Endothelial cell of umbilical vein (primary cell): ENCODE results near the gene CNIH4. TPM values are rescaled to one million over a fixed set of nuclear protein-coding genes. Genes with fewer than 3 reads are reported as not detected.

Source experiments
- BruUV-seq: library from RNA; stranded (reverse); fragments of 400-500 nt; replicated peaks from 2 replicates; lab custom pipeline; 2021; lab: Mats Ljungman, UMichigan
- CTCF ChIA-PET: fragments of 300-600, 350-600 bp; sonication (Branson Sonifier 250); formaldehyde crosslinking; loops from one replicate; lab custom pipeline; 2021; ENCODE audit warnings: antibody characterized with exemption, inconsistent platforms; lab: Charles Lee
- POLR2A ChIA-PET: fragments of 300-600, 350-600 bp; sonication (Branson Sonifier 250); formaldehyde crosslinking; loops from one replicate; lab custom pipeline; 2021; ENCODE audit warnings: antibody characterized with exemption, inconsistent platforms; lab: Charles Lee
- DNase-seq: peaks from one replicate; pipeline ENCODE4 v3.0.0-alpha.2; 2011; ENCODE audit warnings: low read depth, low spot score
- FAIRE-seq: peaks from 2 replicates; lab custom pipeline; 2011; peaks lifted over from hg19 to GRCh38; lab: Jason Lieb, UNC
- H2AFZ ChIP-seq: 2 replicates; pipeline ENCODE4 v1.6.0; 2012; ENCODE audit warnings: low read depth, low read length, control low read depth, inconsistent platforms
- H3K27ac ChIP-seq: 2 replicates; pipeline ENCODE4 v1.5.1; 2011; ENCODE audit warnings: low read depth, mild to moderate bottlenecking, control low read depth, low read length, moderate library complexity; ENCODE audit not compliant: insufficient read depth
- H3K27me3 ChIP-seq, 2 experiments: 2 replicates each; pipeline versions ENCODE4 v1.6.0 to v1.6.1; 2011; ENCODE audit warnings: low read length in 2 of 2, mixed read lengths in 1 of 2; ENCODE audit not compliant: control insufficient read depth in 2 of 2, insufficient read depth in 2 of 2
- H3K36me3 ChIP-seq, 2 experiments: 2 replicates in 1 of 2; 3 replicates in 1 of 2; pipeline ENCODE4 v1.5.1; 2011; ENCODE audit warnings: low read length in 2 of 2, mild to moderate bottlenecking in 1 of 2, moderate library complexity in 1 of 2; ENCODE audit not compliant: control insufficient read depth in 2 of 2, insufficient read depth in 2 of 2; ENCODE audit errors: extremely low read depth in 1 of 2
- H3K4me1 ChIP-seq: 3 replicates; pipeline ENCODE4 v1.5.1; 2011; ENCODE audit warnings: mild to moderate bottlenecking, low read length; ENCODE audit not compliant: control insufficient read depth, insufficient read depth; ENCODE audit errors: extremely low read depth
- H3K4me2 ChIP-seq: 2 replicates; pipeline ENCODE4 v1.6.1; 2011; ENCODE audit warnings: low read length, control low read depth, mixed read lengths; ENCODE audit not compliant: insufficient read depth
- H3K4me3 ChIP-seq, 3 experiments: fragments of 200-600 bp in 1 of 3; sonication (generic), shearing (Covaris generic) in 1 of 3; replicated peaks in 1 of 3; 2 replicates each; pipeline ENCODE4 v1.5.1; 2011 to 2016; ENCODE audit warnings: control low read depth in 3 of 3, low read length in 3 of 3, mild to moderate bottlenecking in 2 of 3, inconsistent platforms in 1 of 3, low read depth in 1 of 3, moderate library complexity in 1 of 3; ENCODE audit not compliant: insufficient read depth in 1 of 3
- H3K79me2 ChIP-seq: 2 replicates; pipeline ENCODE4 v1.6.0; 2012; ENCODE audit warnings: low read length, inconsistent platforms; ENCODE audit not compliant: control insufficient read depth, insufficient read depth
- H3K9ac ChIP-seq: replicated peaks from 2 replicates; pipeline ENCODE3; 2011; ENCODE audit warnings: low read length, control low read depth; ENCODE audit not compliant: insufficient read depth; ENCODE audit errors: extremely low read depth
- H3K9me1 ChIP-seq: replicated peaks from 3 replicates; pipeline ENCODE4 v1.6.0; 2011; ENCODE audit warnings: mild to moderate bottlenecking, low read length; ENCODE audit not compliant: control insufficient read depth, insufficient read depth; ENCODE audit errors: extremely low read depth
- H3K9me3 ChIP-seq: replicated peaks from 2 replicates; pipeline ENCODE4 v1.5.1; 2012; ENCODE audit warnings: low read length, inconsistent platforms; ENCODE audit not compliant: control insufficient read depth, insufficient read depth
- H4K20me1 ChIP-seq: replicated peaks from 2 replicates; pipeline ENCODE3; 2011; ENCODE audit warnings: mild to moderate bottlenecking, low read length; ENCODE audit not compliant: control insufficient read depth, insufficient read depth; ENCODE audit errors: extremely low read depth
- CTCF ChIP-seq, 2 donors: IDR thresholded peaks; 1 replicate in 1 of 2; 2 replicates in 1 of 2; pipeline ENCODE4 v1.5.1; 2011; ENCODE audit warnings: low read length in 2 of 2, mild to moderate bottlenecking in 2 of 2, moderate library complexity in 2 of 2, control low read depth in 1 of 2, inconsistent platforms in 1 of 2, low read depth in 1 of 2; ENCODE audit not compliant: insufficient read depth in 1 of 2; ENCODE audit errors: extremely low read depth in 1 of 2
- EZH2 ChIP-seq: IDR thresholded peaks from 2 replicates; pipeline ENCODE4 v1.6.1; 2012; ENCODE audit warnings: borderline replicate concordance, low read depth, mild to moderate bottlenecking, moderate library complexity, low read length, inconsistent platforms; ENCODE audit not compliant: severe bottlenecking
- FOS ChIP-seq: IDR thresholded peaks from 2 replicates; pipeline ENCODE4 v1.6.1; 2011; ENCODE audit warnings: mild to moderate bottlenecking, low read length, moderate library complexity, borderline replicate concordance; ENCODE audit not compliant: insufficient read depth
- GATA2 ChIP-seq: IDR thresholded peaks from 2 replicates; pipeline ENCODE4 v1.7.0; 2011; ENCODE audit warnings: low read depth, mild to moderate bottlenecking, moderate library complexity, mixed read lengths, low read length; ENCODE audit not compliant: insufficient read length, insufficient read depth
- JUN ChIP-seq: IDR thresholded peaks from 2 replicates; pipeline ENCODE4 v1.6.1; 2011; ENCODE audit warnings: borderline replicate concordance, low read depth; ENCODE audit not compliant: insufficient read length, insufficient read depth
- MAX ChIP-seq: IDR thresholded peaks from 2 replicates; pipeline ENCODE4 v1.6.1; 2011; ENCODE audit not compliant: insufficient read depth, insufficient read length
- MYC ChIP-seq: IDR thresholded peaks from one replicate; pipeline ENCODE4 v1.6.1; 2011; ENCODE audit warnings: mild to moderate bottlenecking, low read depth, low read length
- POLR2A ChIP-seq: IDR thresholded peaks from 2 replicates; pipeline ENCODE4 v1.6.1; 2012; ENCODE audit warnings: low read depth, mild to moderate bottlenecking, control low read depth, low read length
- POLR2AphosphoS5 ChIP-seq: IDR thresholded peaks from 2 replicates; pipeline ENCODE4 v1.6.1; 2012; ENCODE audit warnings: low read depth, mild to moderate bottlenecking, control low read depth, low read length, moderate library complexity; ENCODE audit not compliant: insufficient read depth
- dilution Hi-C: fragments of 300-500 bp; cut with MboI; formaldehyde crosslinking; loops from one replicate; pipeline ENCODE4 v1.15.0; 2019; ENCODE audit warnings: low sequenced_read_pairs; ENCODE audit not compliant: extremely low pct_ligation_motif_present
- intact Hi-C: fragments of 100-400 bp; cut with micrococcal nuclease; formaldehyde crosslinking; loops from one replicate; pipeline ENCODE4 v1.10.0; 2022
- polyA plus RNA-seq, 4 experiments: library from polyadenylated mRNA; depleted of rRNA in 3 of 4; stranded (reverse) in 3 of 4; unstranded in 1 of 4; fragments of >200 nt; gene quantifications; 2 replicates each; pipeline versions ENCODE4 v1.2.1 to v1.2.3, GENCODE V29; 2011 to 2012; ENCODE audit warnings: missing spikeins in 1 of 4
- total RNA-seq: library from RNA; stranded (reverse); gene quantifications from 2 replicates; pipeline ENCODE4 v1.2.3, GENCODE V29; 2021

The CNIH4 gene
- total and polyA plus RNA-seq, 2 donors (not counting 3 experiments of a cell fraction or from before 2014, with no cell fraction given), result 74.9 to 118 TPM

- H3K4me2 ChIP-seq, result no peak overlapping the region
- no peak for TF ChIP-seq JUN
- TF ChIP-seq GATA2, result no peak
- TF ChIP-seq MYC, result no peak
- no peak for TF ChIP-seq CTCF (IDR thresholded peaks at IDR 0.05; ENCODE audit: extremely low read depth in 1 of 2, insufficient read depth in 1 of 2, low read depth in 1 of 2, low read length in 2 of 2)
- no peak for TF ChIP-seq MAX
- TF ChIP-seq POLR2A, result no peak
- no peak for TF ChIP-seq POLR2AphosphoS5
- TF ChIP-seq FOS, result no peak
- no peak for TF ChIP-seq EZH2
- H4K20me1 ChIP-seq, result peaks cover 4% of the 10 kb centered on the region
- no peak for FAIRE-seq
- ChIA-PET POLR2A (interaction anchor here (0.7 kb wide), 1 partner anchor 43 kb away, joined by 4 read pairs; no protein-coding TSS in a partner anchor), CTCF (interaction anchor here (1.3 to 3.4 kb wide), 2 partner anchors 58 to 523 kb away, joined by 4 to 14 read pairs; no protein-coding TSS in a partner anchor)
- dilution Hi-C loops (no loop called here), intact Hi-C loops (no loop called here)
- DNase-seq, result no peak
- no TSS peak for BruUV-seq
- H3K27ac ChIP-seq, result no peak overlapping the region
- H3K27me3 ChIP-seq, result no peaks in the 10 kb centered on the region
- H3K79me2 ChIP-seq, result no peaks in the 10 kb centered on the region
- no peaks in the 10 kb centered on the region for H3K9me3 ChIP-seq
- H3K9me1 ChIP-seq, result no peaks in the 10 kb centered on the region
- H3K4me1 ChIP-seq, result no peaks in the 10 kb centered on the region
- no peak overlapping the region for H3K9ac ChIP-seq
- no peak overlapping the region for H2AFZ ChIP-seq
- no peak overlapping the region for H3K4me3 ChIP-seq
- peaks cover 10 to 55% of the 10 kb centered on the region in 2 experiments for H3K36me3 ChIP-seq
These were observed 43.2 kb downstream of the CNIH4 start for GRCh38 chr1:224399887-224400286.
